ENCODE data around the gene SERPINA10.

GRCh38 chr14:94290197-94290596 lies 2.9 kb downstream of the SERPINA10 start:
- TF ChIP-seq L3MBTL2 (conservative IDR thresholded peaks at IDR 0.05) (no peak), NFRKB (IDR thresholded peaks at IDR 0.05) (no peak), ARNT (IDR thresholded peaks at IDR 0.05) (no peak), BHLHE40 (IDR thresholded peaks at IDR 0.05; ENCODE audit: borderline replicate concordance) (no peak), CTBP1 (IDR thresholded peaks at IDR 0.05; ENCODE audit: borderline replicate concordance) (no peak), FOXA1 (IDR thresholded peaks at IDR 0.05) (no peak), SP1 (IDR thresholded peaks at IDR 0.05) (no peak), ZNF384 (IDR thresholded peaks at IDR 0.05) (no peak), HDGF (IDR thresholded peaks at IDR 0.05; ENCODE audit: borderline replicate concordance) (no peak), TARDBP (IDR thresholded peaks at IDR 0.05) (no peak), FOXK2 (IDR thresholded peaks at IDR 0.05) (no peak), LEF1 (IDR thresholded peaks at IDR 0.05; ENCODE audit: borderline replicate concordance) (no peak), ELF4 (IDR thresholded peaks at IDR 0.05) (no peak)

All from HEK293T (cell line).